ENCODE measurements around the gene KRTAP10-7. TPM values are rescaled to one million over a fixed set of nuclear protein-coding genes. Genes with fewer than 3 reads are reported as not detected.

Gene KRTAP10-7
- total and polyA plus RNA-seq, 9 of the 15 experiments (the other 6 are each of a cell fraction or from before 2014, with no cell fraction given): not detected

GRCh38 chr21:44571844-44572782, 28.3 kb upstream of the KRTAP10-7 start:
- no peak for ATAC-seq
- TF ChIP-seq ZMIZ1 (IDR thresholded peaks at IDR 0.05; ENCODE audit: low read depth in 2 of 2, low read length in 2 of 2): no peak
- no peak for TF ChIP-seq SRSF7 (optimal IDR thresholded peaks at IDR 0.05; ENCODE audit: low read depth, low read length)
- no peak for TF ChIP-seq ZNF512 (tag; IDR thresholded peaks at IDR 0.05)

More at GRCh38 chr21:44571844-44572782, 28.3 kb upstream of the KRTAP10-7 start:
- H3K27me3 ChIP-seq (ENCODE audit: control insufficient read depth in 2 of 2, insufficient read depth in 2 of 2, low read length in 2 of 2): peaks cover 20 to 57% of the 10 kb centered on the region in 2 experiments; a peak in 4 of 5 replicates
- H2AFZ ChIP-seq (ENCODE audit: low read depth, low read length): no peak overlapping the region
- no peaks in the 10 kb centered on the region for H3K36me3 ChIP-seq (ENCODE audit: control insufficient read depth, insufficient read depth, low read length)
- H3K4me1 ChIP-seq (replicated peaks in 1 of 2; ENCODE audit: control insufficient read depth in 2 of 2, insufficient read depth in 2 of 2, low read length in 2 of 2): peaks cover 0 to 24% of the 10 kb centered on the region in 2 experiments; a peak in 1 of 5 replicates
- no peak overlapping the region for H3K4me2 ChIP-seq (ENCODE audit: insufficient read depth, low read length)
- no peaks in the 10 kb centered on the region; the same call in 1 of the 2 replicates for H3K9me3 ChIP-seq (replicated peaks; ENCODE audit: control insufficient read depth, insufficient read depth, low read depth, low read length)
- no peaks in the 10 kb centered on the region for H4K20me1 ChIP-seq (replicated peaks; ENCODE audit: control insufficient read depth, insufficient read depth, low read length)
- no TSS peak for BruUV-seq (replicated peaks)
- CTCF ChIA-PET (ENCODE audit: low intra/inter-chr PET ratio): no interaction called here
- intact Hi-C loops (cut with micrococcal nuclease): no loop called here
- WGBS (ENCODE audit: insufficient coverage, low coverage, missing lambda C conversion rate): 8% methylated on average over 40 of the region's 40 CpGs
- in situ Hi-C loops (cut with MboI): no loop called here
- no peak overlapping the region for H3K4me3 ChIP-seq
- H3K9ac ChIP-seq (ENCODE audit: insufficient read depth in 1 of 2, low read depth in 2 of 2, low read length in 2 of 2): 0 out of 4 replicates have a peak overlapping the region, but pooled peaks of 1 of the 2 experiments have one; percentile 28
- no peak overlapping the region for H3K27ac ChIP-seq (ENCODE audit: extremely low read depth, low read depth, low read length)
- POLR2A ChIA-PET: interaction anchor here (0.6 kb wide), 1 partner anchor 18 kb away, joined by 3 read pairs; no protein-coding TSS in a partner anchor
- H3K9me1 ChIP-seq (ENCODE audit: control insufficient read depth, insufficient read depth, low read length): no peaks in the 10 kb centered on the region
- no peaks in the 10 kb centered on the region for H3K79me2 ChIP-seq (ENCODE audit: control insufficient read depth, insufficient read depth, low read length)
- DNase-seq (ENCODE audit: extremely low read depth in 1 of 4, low spot score in 3 of 4): no peak
- FAIRE-seq: no peak
